Activated CD8-positive, alpha-beta memory T cell treated with anti-CD3 and anti-CD28 coated beads for 48 hours (primary cell): ENCODE results near the gene PCSK9.

ENCODE experiments used
- DNase-seq, 3 experiments: peaks; one replicate each; pipeline ENCODE4 v3.0.0-alpha.2; 2020; ENCODE audit warnings: low read depth in 2 of 3, low spot score in 2 of 3

Gene PCSK9

GRCh38 chr1:55057270-55057955 is 18.1 kb downstream of the PCSK9 start:
- no peak for DNase-seq

GRCh38 chr1:55057956-55058298 is 18.6 kb downstream of the PCSK9 start:
- DNase-seq = no peak

DNA sequence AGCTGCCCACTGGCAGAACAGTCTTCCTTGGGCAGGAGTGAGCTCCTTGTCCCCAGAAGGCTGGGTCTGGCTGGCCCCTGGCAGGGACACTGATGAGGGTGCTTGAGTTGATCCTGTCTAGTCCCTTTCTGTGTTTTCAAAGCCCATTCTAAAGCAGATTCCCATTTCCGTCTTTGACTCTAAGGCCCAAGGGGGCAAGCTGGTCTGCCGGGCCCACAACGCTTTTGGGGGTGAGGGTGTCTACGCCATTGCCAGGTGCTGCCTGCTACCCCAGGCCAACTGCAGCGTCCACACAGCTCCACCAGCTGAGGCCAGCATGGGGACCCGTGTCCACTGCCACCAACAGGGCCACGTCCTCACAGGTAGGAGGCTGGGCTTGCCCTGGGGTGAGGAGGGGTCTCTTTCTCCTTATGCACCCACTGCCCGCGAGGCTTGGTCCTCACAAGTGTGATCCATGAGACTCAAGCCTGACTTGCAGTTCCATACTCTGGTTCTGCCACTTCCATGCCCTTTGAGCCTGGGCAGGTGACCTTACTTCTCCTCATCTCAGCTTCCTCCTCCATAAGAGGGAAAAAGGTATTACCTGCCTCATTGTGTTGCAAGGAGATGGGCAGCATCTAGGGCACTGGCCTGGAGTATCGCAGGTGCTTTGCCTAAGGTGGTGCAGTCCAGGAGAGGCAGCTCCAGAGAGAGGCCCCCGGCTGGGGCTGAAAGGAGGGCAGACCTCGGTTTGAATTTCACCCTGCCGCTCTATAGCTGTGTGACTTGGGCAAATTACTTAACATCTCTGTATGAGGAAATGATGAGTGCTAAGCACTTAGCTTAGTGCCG is 20.2 kb downstream of the PCSK9 start:
- DNase-seq = no peak

- no peak for DNase-seq
These were observed 21.0 kb downstream of the PCSK9 start for GRCh38 chr1:55060133-55060999.

- no peak for DNase-seq
These were observed 21.8 kb downstream of the PCSK9 start for GRCh38 chr1:55061000-55061705.

DNA sequence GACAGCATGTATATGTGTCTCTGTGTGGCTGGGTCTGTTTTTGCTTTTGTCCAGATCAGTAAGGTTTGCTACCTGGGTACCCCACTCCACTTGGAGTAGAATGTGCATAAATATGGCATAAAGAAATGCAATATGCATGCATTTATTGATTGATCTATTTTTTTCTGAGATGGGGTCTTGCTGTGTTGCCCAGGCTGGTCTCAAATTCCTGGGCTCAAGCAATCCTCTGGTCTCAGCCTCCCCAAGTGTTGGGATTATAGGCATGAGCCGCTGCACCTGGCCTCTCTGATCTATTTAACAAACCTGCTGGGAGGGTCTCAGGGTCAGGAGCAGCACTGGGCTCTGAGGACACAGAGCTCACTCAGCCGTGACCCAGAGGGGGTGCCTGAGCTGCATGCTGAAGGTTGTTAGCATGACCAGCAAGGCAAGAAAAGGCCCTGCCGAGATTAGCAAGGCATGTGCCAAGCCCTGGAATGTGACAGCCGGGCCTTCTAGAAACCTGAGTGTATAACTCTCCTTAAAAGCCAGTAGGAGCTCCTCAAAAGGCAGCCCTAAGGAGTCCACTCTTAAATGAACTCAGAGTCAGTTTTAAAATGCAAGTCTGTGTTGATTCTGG is 22.5 kb downstream of the PCSK9 start:
- no peak for DNase-seq

DNA sequence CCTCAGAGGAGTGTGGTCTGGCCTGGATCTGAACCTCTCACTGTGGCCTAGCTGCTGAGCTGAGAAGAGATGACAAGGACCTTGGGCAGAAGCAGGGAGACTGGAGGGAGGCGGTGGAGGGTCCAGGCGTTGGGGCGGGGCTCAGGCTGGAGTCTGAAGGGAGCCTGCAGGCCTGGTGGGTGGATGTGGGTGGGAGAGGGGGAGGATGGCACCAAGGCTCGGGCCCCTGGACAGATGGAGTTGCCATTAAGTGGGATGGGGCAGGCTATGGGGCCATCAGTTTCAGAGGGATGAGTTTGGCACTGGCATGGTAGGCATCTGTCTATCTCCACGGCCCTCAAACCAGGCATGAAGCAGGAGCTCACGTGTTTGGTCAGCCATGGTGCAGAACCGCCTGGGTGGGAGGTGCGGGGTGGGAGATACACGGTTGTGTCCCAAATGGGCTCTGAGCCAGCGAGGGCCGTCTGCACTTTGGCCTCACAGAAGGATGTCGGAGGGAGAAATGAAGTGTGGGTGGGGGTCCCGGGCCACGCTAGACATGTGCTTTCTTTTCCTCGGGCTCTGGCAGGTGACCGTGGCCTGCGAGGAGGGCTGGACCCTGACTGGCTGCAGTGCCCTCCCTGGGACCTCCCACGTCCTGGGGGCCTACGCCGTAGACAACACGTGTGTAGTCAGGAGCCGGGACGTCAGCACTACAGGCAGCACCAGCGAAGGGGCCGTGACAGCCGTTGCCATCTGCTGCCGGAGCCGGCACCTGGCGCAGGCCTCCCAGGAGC is 23.6 kb downstream of the PCSK9 start:
- DNase-seq = no peak

DNA sequence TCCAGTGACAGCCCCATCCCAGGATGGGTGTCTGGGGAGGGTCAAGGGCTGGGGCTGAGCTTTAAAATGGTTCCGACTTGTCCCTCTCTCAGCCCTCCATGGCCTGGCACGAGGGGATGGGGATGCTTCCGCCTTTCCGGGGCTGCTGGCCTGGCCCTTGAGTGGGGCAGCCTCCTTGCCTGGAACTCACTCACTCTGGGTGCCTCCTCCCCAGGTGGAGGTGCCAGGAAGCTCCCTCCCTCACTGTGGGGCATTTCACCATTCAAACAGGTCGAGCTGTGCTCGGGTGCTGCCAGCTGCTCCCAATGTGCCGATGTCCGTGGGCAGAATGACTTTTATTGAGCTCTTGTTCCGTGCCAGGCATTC is 24.2 kb downstream of the PCSK9 start:
- no peak for DNase-seq

DNA sequence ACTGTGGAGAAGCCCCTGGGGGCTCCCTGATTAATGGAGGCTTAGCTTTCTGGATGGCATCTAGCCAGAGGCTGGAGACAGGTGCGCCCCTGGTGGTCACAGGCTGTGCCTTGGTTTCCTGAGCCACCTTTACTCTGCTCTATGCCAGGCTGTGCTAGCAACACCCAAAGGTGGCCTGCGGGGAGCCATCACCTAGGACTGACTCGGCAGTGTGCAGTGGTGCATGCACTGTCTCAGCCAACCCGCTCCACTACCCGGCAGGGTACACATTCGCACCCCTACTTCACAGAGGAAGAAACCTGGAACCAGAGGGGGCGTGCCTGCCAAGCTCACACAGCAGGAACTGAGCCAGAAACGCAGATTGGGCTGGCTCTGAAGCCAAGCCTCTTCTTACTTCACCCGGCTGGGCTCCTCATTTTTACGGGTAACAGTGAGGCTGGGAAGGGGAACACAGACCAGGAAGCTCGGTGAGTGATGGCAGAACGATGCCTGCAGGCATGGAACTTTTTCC is 24.8 kb downstream of the PCSK9 start:
- no peak for DNase-seq

DNA sequence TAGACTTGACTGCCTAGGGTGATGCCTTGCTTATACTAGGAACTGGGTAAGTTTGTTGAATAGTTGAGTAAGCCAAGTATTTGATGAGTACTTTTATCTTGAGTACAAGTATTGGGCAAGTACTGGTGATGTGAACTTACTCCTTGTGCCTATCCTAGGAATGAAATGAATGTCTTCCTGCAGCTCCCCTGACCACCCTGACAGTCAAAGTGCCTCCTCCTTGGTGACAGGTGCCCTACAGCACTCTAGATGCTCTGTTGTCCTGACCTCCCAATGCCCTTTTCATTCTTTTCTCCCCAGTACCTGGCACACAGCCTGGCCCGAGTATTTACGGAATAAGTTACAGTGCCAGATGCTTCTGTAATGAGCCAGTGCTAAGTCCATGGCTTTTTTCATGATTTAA is 25.5 kb downstream of the PCSK9 start:
- DNase-seq = no peak

GRCh38 chr1:55065648-55066047 is 26.3 kb downstream of the PCSK9 start:
- no peak for DNase-seq

DNA sequence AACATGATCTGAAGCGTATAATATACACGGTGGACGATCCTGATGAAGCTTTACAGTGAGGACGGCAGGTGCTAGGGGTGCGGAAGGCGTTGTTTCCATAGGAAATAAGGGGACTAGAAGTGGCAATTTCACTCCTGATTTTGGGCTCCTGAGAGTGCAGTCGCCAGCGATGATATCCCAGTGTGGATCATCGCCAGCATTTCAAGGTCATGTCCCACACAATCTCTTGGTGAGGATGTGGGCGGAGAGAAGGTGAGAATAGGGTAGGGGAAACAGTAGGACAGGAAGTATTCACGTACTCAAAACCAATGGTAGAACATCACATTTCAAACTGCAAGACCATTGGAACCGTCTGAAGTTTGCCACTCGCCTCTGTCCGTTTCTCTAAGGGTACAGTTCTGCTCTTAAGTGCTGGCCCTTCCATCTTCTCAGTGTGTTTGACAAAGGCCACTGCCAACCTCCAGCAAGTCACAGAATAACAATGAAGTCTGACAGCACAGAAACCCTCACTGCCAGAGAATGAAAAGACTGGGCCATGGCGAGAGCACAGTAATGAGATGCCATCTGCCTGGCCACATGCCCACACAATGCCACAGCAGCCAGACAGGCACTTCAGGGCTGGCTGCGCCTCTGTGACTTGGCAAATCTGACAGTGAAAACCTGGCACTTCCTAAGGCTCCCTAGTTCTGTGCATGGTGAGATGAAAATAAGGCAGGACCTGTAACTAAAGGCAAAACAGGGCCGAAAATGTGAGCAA is 27.9 kb downstream of the PCSK9 start:
- no peak for DNase-seq

DNA sequence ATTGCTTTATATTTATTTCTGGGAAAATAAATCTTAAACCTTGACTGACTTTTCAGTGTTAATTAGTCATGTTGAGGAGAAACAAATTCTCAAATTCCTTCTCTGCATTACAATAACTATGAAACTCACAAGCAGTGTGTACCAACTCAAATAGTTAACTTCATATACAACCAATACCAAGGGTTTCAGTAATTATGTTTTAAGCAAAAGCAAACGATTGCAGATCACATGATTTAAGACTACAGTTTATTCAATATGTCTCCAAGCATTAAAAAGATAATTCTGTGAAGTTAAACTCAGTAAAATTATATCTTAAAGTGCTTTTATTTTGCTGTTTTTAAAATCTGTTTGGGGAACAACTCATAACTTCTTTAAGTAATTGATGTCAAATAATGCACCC is 28.6 kb downstream of the PCSK9 start:
- DNase-seq = no peak

GRCh38 chr1:55068638-55069037 is 29.3 kb downstream of the PCSK9 start:
- no peak for DNase-seq

- DNase-seq = no peak
These were observed 29.9 kb downstream of the PCSK9 start for GRCh38 chr1:55069280-55069679.

- DNase-seq = no peak
These were observed 31.2 kb downstream of the PCSK9 start for GRCh38 chr1:55070293-55071164.

GRCh38 chr1:55071477-55071876 is 32.1 kb downstream of the PCSK9 start:
- no peak for DNase-seq
